Stimulated activated CD4-positive, alpha-beta T cell treated with anti-CD3 and anti-CD28 coated beads, Interleukin-4, amount 100 ng/mL, for 48 hours (primary cell): ENCODE data around the gene TGFBR3L.

Source experiments
- DNase-seq, 2 donors: peaks; one replicate each; pipeline ENCODE4 v3.0.0-alpha.2; 2020; ENCODE audit warnings: low read depth in 2 of 2

TGFBR3L gene

GRCh38 chr19:7904074-7905020 lies 10.3 kb upstream of the TGFBR3L start:
- peak in 1 of 2 donors; percentile 32 for DNase-seq

GRCh38 chr19:7905268-7905667 lies 9.4 kb upstream of the TGFBR3L start:
- no peak for DNase-seq

- DNase-seq, result no peak
Observed at GRCh38 chr19:7905859-7906258, 8.8 kb upstream of the TGFBR3L start.

GRCh38 chr19:7907122-7907521 lies 7.5 kb upstream of the TGFBR3L start:
- no peak for DNase-seq

- no peak for DNase-seq
Observed at GRCh38 chr19:7907544-7907943, 7.1 kb upstream of the TGFBR3L start.

- no peak for DNase-seq
Observed at GRCh38 chr19:7908078-7908699, 6.4 kb upstream of the TGFBR3L start.

GRCh38 chr19:7908742-7909461 lies 5.7 kb upstream of the TGFBR3L start:
- no peak for DNase-seq

- no peak for DNase-seq
Observed at GRCh38 chr19:7909471-7910067, 5.1 kb upstream of the TGFBR3L start.

GRCh38 chr19:7910321-7911161 lies 4.1 kb upstream of the TGFBR3L start:
- no peak for DNase-seq

- DNase-seq, result no peak
Observed at GRCh38 chr19:7911508-7912143, 3.0 kb upstream of the TGFBR3L start.

- DNase-seq, result no peak
Observed at GRCh38 chr19:7912144-7912696, 2.4 kb upstream of the TGFBR3L start.

GRCh38 chr19:7912697-7913564 lies 1.7 kb upstream of the TGFBR3L start:
- DNase-seq, result no peak

- no peak for DNase-seq
Observed at GRCh38 chr19:7913652-7914051, 978 bp upstream of the TGFBR3L start.

- DNase-seq, result no peak
Observed at GRCh38 chr19:7914099-7914498, 531 bp upstream of the TGFBR3L start.

- DNase-seq, result no peak
Observed at GRCh38 chr19:7915250-7916102, 846 bp downstream of the TGFBR3L start.

- peak; percentile 52 to 56 for DNase-seq
Observed at GRCh38 chr19:7916103-7916954, 1.7 kb downstream of the TGFBR3L start.

- no peak for DNase-seq
Observed at GRCh38 chr19:7916955-7917266, 2.3 kb downstream of the TGFBR3L start.
